Suprapubic skin (tissue), 4 donors: Measurements from ENCODE around the gene RNF26.

Experiments
- CTCF ChIP-seq, 2 donors: fragments of 200-600 bp in 1 of 2; fragments of 450-650 bp in 1 of 2; sonication (generic) in 1 of 2; IDR thresholded peaks; one replicate each; pipeline ENCODE4 v1.5.1; 2016 to 2019; ENCODE audit warnings: antibody characterized with exemption in 2 of 2, mild to moderate bottlenecking in 1 of 2, moderate library complexity in 1 of 2
- EP300 ChIP-seq: sonication (generic); formaldehyde crosslinking; IDR thresholded peaks from one replicate; pipeline ENCODE4 v1.6.1; 2017; ENCODE audit warnings: antibody characterized with exemption
- POLR2A ChIP-seq, 2 donors: fragments of 450-650 bp; IDR thresholded peaks; one replicate each; pipeline ENCODE4 v1.6.1; 2017; ENCODE audit warnings: antibody characterized with exemption in 2 of 2, mild to moderate bottlenecking in 2 of 2, moderate library complexity in 2 of 2
- POLR2AphosphoS5 ChIP-seq, 3 donors: sonication (generic); formaldehyde crosslinking; IDR thresholded peaks; one replicate each; pipeline ENCODE4 v1.6.1; 2017; ENCODE audit warnings: antibody characterized with exemption in 3 of 3

GRCh38 chr11:119373059-119373920 is 39.0 kb downstream of the RNF26 start:
- no peak for TF ChIP-seq EP300
- no peak for TF ChIP-seq CTCF (IDR thresholded peaks at IDR 0.05)
- no peak for TF ChIP-seq POLR2A (IDR thresholded peaks at IDR 0.05)
- no peak for TF ChIP-seq POLR2AphosphoS5 (IDR thresholded peaks at IDR 0.05)
